Natural killer cell (primary cell): Measurements from ENCODE around the gene MRPL18. TPM values are rescaled to one million over a fixed set of nuclear protein-coding genes. Genes with fewer than 3 reads are reported as not detected.

Experiments
- ATAC-seq, 3 donors: fragments of 150-1000 bp in 2 of 3; fragments of 200-7000 bp in 1 of 3; cut with Tn5 transposase; 1 replicate in 1 of 3; 2 replicates in 2 of 3; pipeline ENCODE4 v1.10.0; 2021; ENCODE audit warnings: mild to moderate bottlenecking in 2 of 3, moderate library complexity in 2 of 3
- DNase-seq, 2 donors: peaks; one replicate each; pipeline versions ENCODE4 v3.0.0 to v3.0.0-alpha.2; 2013 to 2021; ENCODE audit warnings: mixed read lengths in 1 of 2
- H3K27ac ChIP-seq: one replicate; pipeline ENCODE4 v1.5.1; 2013; ENCODE audit warnings: mild to moderate bottlenecking, low read length
- H3K27me3 ChIP-seq: one replicate; pipeline ENCODE4 v1.6.1; 2013; ENCODE audit warnings: low read length; ENCODE audit not compliant: control insufficient read depth, insufficient read depth
- H3K36me3 ChIP-seq: one replicate; pipeline ENCODE4 v1.6.1; 2013; ENCODE audit warnings: low read length; ENCODE audit not compliant: control insufficient read depth, insufficient read depth
- H3K4me1 ChIP-seq: one replicate; pipeline ENCODE4 v1.6.1; 2013; ENCODE audit warnings: low read length; ENCODE audit not compliant: control insufficient read depth, insufficient read depth
- H3K4me3 ChIP-seq: one replicate; pipeline ENCODE4 v1.5.1; 2013; ENCODE audit warnings: low read length
- H3K9me3 ChIP-seq: one replicate; pipeline ENCODE4 v1.6.1; 2013; ENCODE audit warnings: low read length; ENCODE audit not compliant: control insufficient read depth, insufficient read depth
- H3K27ac Mint-ChIP-seq, 2 donors: one replicate each; pipeline ENCODE4 v1.8.0; 2022; ENCODE audit warnings: mild to moderate bottlenecking in 2 of 2, mixed read lengths in 2 of 2, moderate library complexity in 1 of 2
- H3K27me3 Mint-ChIP-seq, 2 donors: one replicate each; pipeline ENCODE4 v1.8.0; 2022; ENCODE audit warnings: low read depth in 2 of 2, mixed read lengths in 2 of 2
- H3K36me3 Mint-ChIP-seq: one replicate; pipeline ENCODE4 v1.8.0; 2022; ENCODE audit warnings: mixed read lengths
- H3K4me1 Mint-ChIP-seq, 2 donors: one replicate each; pipeline ENCODE4 v1.8.0; 2022; ENCODE audit warnings: mixed read lengths in 2 of 2
- H3K4me3 Mint-ChIP-seq: one replicate; pipeline ENCODE4 v1.8.0; 2022; ENCODE audit warnings: mild to moderate bottlenecking, moderate library complexity, mixed read lengths
- H3K9me3 Mint-ChIP-seq, 2 donors: one replicate each; pipeline ENCODE4 v1.8.0; 2022; ENCODE audit warnings: mixed read lengths in 2 of 2
- CTCF ChIP-seq: fragments of 200-600 bp; IDR thresholded peaks from one replicate; pipeline ENCODE4 v1.8.0; 2022; ENCODE audit warnings: antibody characterized with exemption
- WGBS: methylation state at CpG from one replicate; pipeline ENCODE4 v1.1.7; 2013; ENCODE audit warnings: missing lambda C conversion rate; ENCODE audit not compliant: insufficient coverage; 5-methylcytosine and 5-hydroxymethylcytosine counted together
- intact Hi-C: fragments of 100-400 bp; cut with micrococcal nuclease; formaldehyde crosslinking; loops from one replicate; pipeline ENCODE4 v1.14.2; 2022
- total RNA-seq, 4 donors: library from RNA; stranded (reverse); fragments of 120-200 nt in 1 of 4; gene quantifications; one replicate each; pipeline versions ENCODE4 v1.2.3 to v1.2.4, GENCODE V29; 2013 to 2022

MRPL18 gene
- total RNA-seq, 3 donors from 2014 or later (not counting 1 experiment from before 2014, with no cell fraction given): 22.3 to 29.6 (median 22.6) TPM

- Histone ChIP-seq H3K36me3 (peaks cover 64% of the 10 kb centered on the region), H3K9me3 (no peaks in the 10 kb centered on the region), H3K27ac (no peak overlapping the region), H3K4me1 (no peaks in the 10 kb centered on the region), H3K4me3 (no peak overlapping the region), H3K27me3 (no peaks in the 10 kb centered on the region)
- Mint-ChIP-seq H3K27me3 (no peaks in the 10 kb centered on the region), H3K9me3 (no peaks in the 10 kb centered on the region), H3K4me3 (no peak overlapping the region), H3K36me3 (peaks cover 35% of the 10 kb centered on the region), H3K27ac (peak overlapping the region; percentile 50 to 62), H3K4me1 (peaks cover 14% of the 10 kb centered on the region in 2 donors)
- intact Hi-C loops: no loop called here
- 100% methylated on average over 1 of the region's 1 CpG for WGBS
- DNase-seq (no peak), ATAC-seq (no peak)
- TF ChIP-seq CTCF: no peak
These were observed 12.1 kb upstream of the MRPL18 start for GRCh38 chr6:159778131-159778530.

- H3K27ac Mint-ChIP-seq: peak overlapping the region; percentile 50 to 62
- 97% methylated on average over 3 of the region's 3 CpGs for WGBS
- H3K36me3 ChIP-seq: peaks cover 69% of the 10 kb centered on the region
- no peaks in the 10 kb centered on the region for H3K27me3 ChIP-seq
- H3K27me3 Mint-ChIP-seq: no peaks in the 10 kb centered on the region
- no peak for ATAC-seq
- no peaks in the 10 kb centered on the region for H3K4me1 ChIP-seq
- no peaks in the 10 kb centered on the region for H3K9me3 Mint-ChIP-seq
- H3K27ac ChIP-seq: no peak overlapping the region
- peaks cover 14 to 15% of the 10 kb centered on the region in 2 donors for H3K4me1 Mint-ChIP-seq
- DNase-seq: no peak
- no peaks in the 10 kb centered on the region for H3K9me3 ChIP-seq
- no peak overlapping the region for H3K4me3 Mint-ChIP-seq
- intact Hi-C loops: no loop called here
- H3K4me3 ChIP-seq: no peak overlapping the region
- H3K36me3 Mint-ChIP-seq: peaks cover 35% of the 10 kb centered on the region
- no peak for TF ChIP-seq CTCF
These were observed 11.6 kb upstream of the MRPL18 start for GRCh38 chr6:159778542-159779103.

- intact Hi-C loops: loop anchor here (5.0 kb wide), 1 partner anchor 46 kb away; no protein-coding TSS in a partner anchor
- DNase-seq (peak in 1 of 2 donors; percentile 34), ATAC-seq (no peak)
- Histone ChIP-seq H3K27ac (peak overlapping the region; percentile 90), H3K36me3 (peaks cover 50% of the 10 kb centered on the region), H3K9me3 (no peaks in the 10 kb centered on the region), H3K27me3 (no peaks in the 10 kb centered on the region), H3K4me3 (peak overlapping the region; percentile 72), H3K4me1 (peaks cover 25% of the 10 kb centered on the region)
- H3K9me3 Mint-ChIP-seq: no peaks in the 10 kb centered on the region
- TF ChIP-seq CTCF: no peak
- H3K27ac Mint-ChIP-seq: peak overlapping the region; percentile 95 to 98
- 56% methylated on average over 12 of the region's 15 CpGs for WGBS
- peak overlapping the region; percentile 99 for H3K4me3 Mint-ChIP-seq
- H3K27me3 Mint-ChIP-seq: no peaks in the 10 kb centered on the region
- peaks cover 50 to 57% of the 10 kb centered on the region in 2 donors for H3K4me1 Mint-ChIP-seq
- peaks cover 7% of the 10 kb centered on the region for H3K36me3 Mint-ChIP-seq
These were observed 2.0 kb upstream of the MRPL18 start for GRCh38 chr6:159788276-159788675.
